Omental fat pad (tissue), 4 donors: ENCODE measurements around the gene ASIC3. TPM values are rescaled to one million over a fixed set of nuclear protein-coding genes. Genes with fewer than 3 reads are reported as not detected.
A peak's percentile ranks its signal among the peaks of the same experiment; 100 is the strongest.

Experiments
- ATAC-seq: fragments of 150-250 bp; one replicate; pipeline ENCODE4 v1.9.1; 2016; ENCODE audit warnings: mild to moderate bottlenecking, moderate library complexity; ENCODE audit not compliant: low FRiP score
- DNase-seq: peaks from one replicate; pipeline ENCODE4 v3.0.0-alpha.2; 2019; ENCODE audit warnings: low spot score
- CTCF ChIP-seq, 3 donors: fragments of 450-650 bp; IDR thresholded peaks; one replicate each; pipeline ENCODE4 v1.5.1; 2016 to 2017; ENCODE audit warnings: antibody characterized with exemption in 3 of 3, mild to moderate bottlenecking in 3 of 3, moderate library complexity in 2 of 3
- total RNA-seq, 4 donors: library from RNA; depleted of rRNA; stranded (reverse); fragments of >200 nt; gene quantifications; one replicate each; pipeline ENCODE4 v1.1.0, GENCODE V29; 2016

ASIC3 gene
- total RNA-seq, 4 donors from 2014 or later, result 1.6 to 3.2 (median 2.3) TPM

DNA sequence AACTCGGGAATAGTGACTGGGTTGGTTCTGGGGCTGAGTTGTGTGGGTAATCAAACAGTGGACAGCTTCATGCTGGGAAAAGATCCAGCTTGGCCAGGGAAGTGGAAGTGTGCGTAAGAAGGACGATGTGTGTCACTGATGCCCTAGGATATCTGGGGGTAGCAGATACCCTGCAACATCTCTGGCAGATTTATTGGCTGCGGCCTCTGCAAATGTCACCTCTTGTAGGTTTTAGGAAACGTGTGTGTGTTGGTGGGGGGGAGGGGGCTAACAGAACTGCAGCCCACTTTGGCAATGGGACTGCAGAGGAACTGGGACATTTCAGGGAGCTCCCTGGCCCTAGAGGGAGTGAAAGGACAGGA, 37.0 kb downstream of the ASIC3 start:
- DNase-seq, result no peak
- no peak for ATAC-seq
- TF ChIP-seq CTCF (IDR thresholded peaks at IDR 0.05), result no peak

DNA sequence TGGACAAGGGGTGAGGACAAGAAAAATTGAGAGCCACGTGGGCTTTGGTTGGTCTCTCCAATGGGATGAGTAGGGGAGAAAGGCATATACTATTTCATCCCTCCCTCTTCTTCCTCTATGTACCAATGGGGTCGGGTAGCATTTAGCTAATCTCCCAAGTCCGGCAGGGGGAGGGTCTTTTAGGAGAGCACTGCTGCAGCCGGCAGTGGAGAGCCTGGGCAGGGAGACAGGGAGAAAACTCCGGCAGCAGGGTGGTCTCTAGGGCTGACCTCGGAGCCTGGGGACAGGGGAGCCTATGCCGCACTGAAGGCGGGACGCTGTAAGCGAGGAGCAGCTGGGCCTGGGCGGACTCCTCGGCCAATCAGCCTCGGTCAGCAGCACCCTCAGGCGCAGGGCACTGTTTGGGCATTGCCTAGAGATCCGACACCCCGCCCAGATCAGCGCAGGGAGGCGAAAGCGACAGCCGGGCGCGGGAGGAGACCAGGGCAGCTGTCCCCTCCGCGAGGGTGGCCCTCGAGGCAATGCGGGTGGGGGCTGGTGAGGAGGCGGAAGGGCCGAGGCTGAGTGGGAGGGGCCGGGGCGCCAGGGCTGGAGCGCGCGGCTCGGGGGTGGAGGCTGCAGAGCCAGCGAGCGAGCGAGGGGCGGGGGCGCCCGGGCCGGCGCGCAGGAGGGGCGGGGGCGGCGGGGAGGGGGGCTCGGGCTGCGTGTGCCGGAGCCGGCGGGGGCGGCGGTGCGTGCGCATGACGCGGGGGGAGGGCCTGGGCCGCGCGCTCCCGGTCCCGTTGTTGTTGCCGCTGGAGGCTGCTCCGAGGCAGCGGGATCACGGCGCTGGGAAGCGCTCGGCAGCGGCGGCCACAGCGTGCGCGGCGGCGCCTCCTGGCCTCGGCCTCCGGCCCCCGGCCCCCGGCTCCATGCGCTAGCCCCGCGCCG, 37.6 kb downstream of the ASIC3 start, which contains the start of gene AGAP3:
TSS of gene AGAP3 (plus strand) at position 785 of the 930 bp plus-strand sequence. CDS start 267 bp downstream, outside the sequence.
- ATAC-seq, result peak; percentile 53
- TF ChIP-seq CTCF (IDR thresholded peaks at IDR 0.05), result no peak

GRCh38 chr7:151086802-151087244, 38.5 kb downstream of the ASIC3 start:
- no peak for ATAC-seq
- TF ChIP-seq CTCF (IDR thresholded peaks at IDR 0.05), result no peak
- no peak for DNase-seq

More for the DNA sequence above, 37.6 kb downstream of the ASIC3 start, which contains the start of gene AGAP3:
- no peak for DNase-seq

GRCh38 chr7:151087245-151088018, 39.1 kb downstream of the ASIC3 start:
- no peak for TF ChIP-seq CTCF (IDR thresholded peaks at IDR 0.05)
- ATAC-seq (peak; percentile 29), DNase-seq (no peak)

DNA sequence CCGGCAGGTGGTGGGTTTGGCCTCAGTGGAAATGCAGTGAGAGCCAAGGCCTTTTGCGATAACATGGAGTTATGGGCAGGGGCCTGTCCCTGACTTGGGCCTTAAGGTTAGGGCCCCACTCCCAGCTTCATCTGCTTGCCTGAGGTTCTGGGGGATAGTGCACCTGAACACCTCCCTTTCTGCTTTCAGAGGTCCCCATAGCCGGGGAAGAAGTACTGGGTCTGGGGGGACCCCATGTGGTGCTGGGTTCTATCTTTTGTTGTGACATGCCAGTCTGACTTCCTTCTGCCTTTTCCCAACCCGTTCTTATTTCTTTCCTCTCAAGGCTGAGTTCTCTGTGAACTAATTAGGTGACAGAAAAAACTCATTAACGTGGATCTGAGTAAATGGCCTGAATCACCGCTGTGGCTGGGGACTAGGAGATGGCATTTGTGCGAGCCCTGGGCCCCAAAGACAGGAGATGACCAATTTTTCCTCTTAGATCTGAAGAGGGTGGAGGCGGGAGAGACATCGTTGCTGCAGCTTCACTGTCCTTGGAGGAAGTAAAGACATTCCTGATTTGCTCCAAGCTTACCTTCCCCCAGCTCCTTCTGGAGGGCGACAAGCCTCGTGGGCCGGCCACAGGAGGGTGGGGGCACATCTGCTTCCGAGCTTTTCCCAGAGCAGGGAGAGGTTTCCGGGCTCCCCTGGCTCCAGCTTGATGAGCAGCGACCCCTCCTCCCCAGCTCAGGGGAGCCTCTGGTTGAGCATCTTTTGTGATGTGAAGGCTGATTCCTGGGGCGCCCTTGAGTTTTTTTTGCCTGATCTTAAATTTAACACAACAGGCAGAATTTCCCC, 39.9 kb downstream of the ASIC3 start:
- TF ChIP-seq CTCF (IDR thresholded peaks at IDR 0.05), result no peak

More for the DNA sequence above, 39.9 kb downstream of the ASIC3 start:
- DNase-seq, result no peak
- ATAC-seq, result no peak
